ENCODE measurements around the gene GRK3. TPM values are rescaled to one million over a fixed set of nuclear protein-coding genes. Genes with fewer than 3 reads are reported as not detected.

Gene GRK3
- total and polyA plus RNA-seq, 2 of the 4 experiments (the other 2 are of a cell fraction) = 0.58 to 1.6 TPM

Small RNA genes lying within 50 kb of the gene (microRNA-seq; reads per million reads assigned to microRNA genes)
- not detected for gene RNA5SP494 (ENCODE audit: insufficient read depth, insufficient read length)

Small RNA genes lying within 50 kb of the gene (small RNA-seq; reads per million reads assigned to genes)
- gene RNA5SP494 = 0 reads per million in 5 experiments

Other genes with a start within 250 kb of the GRK3 start
- under 0.01 TPM in 1 of 2 replicates, not detected in the other for gene MYO18B, start 177.5 kb downstream of the GRK3 start, total RNA-seq (2012; rRNA removed)
- gene MYO18B, start 177.5 kb downstream of the GRK3 start, polyA plus RNA-seq (2012; rRNA removed) = not detected in 2 replicates

All from IMR-90 (cell line).